CD14-positive monocyte (primary cell): ENCODE results near the gene KLC1. TPM values are rescaled to one million over a fixed set of nuclear protein-coding genes. Genes with fewer than 3 reads are reported as not detected.

ENCODE experiments used
- DNase-seq, 3 donors: peaks; one replicate each; pipeline ENCODE4 v3.0.0-alpha.2; 2011 to 2022
- H2AFZ ChIP-seq: 2 replicates; pipeline ENCODE4 v1.6.0; 2012; ENCODE audit warnings: mild to moderate bottlenecking, low read depth, low read length, inconsistent platforms; ENCODE audit not compliant: insufficient read depth, poor library complexity, severe bottlenecking
- H3K27ac ChIP-seq, 2 donors: 1 replicate in 1 of 2; 2 replicates in 1 of 2; pipeline ENCODE4 v1.5.1; 2012 to 2013; ENCODE audit warnings: low read length in 2 of 2, control low read depth in 1 of 2, inconsistent platforms in 1 of 2, low read depth in 1 of 2, mild to moderate bottlenecking in 1 of 2
- H3K27me3 ChIP-seq, 2 donors: one replicate each; pipeline versions ENCODE4 v1.6.0 to v1.6.1; 2011 to 2013; ENCODE audit warnings: low read length in 2 of 2; ENCODE audit not compliant: control insufficient read depth in 2 of 2, insufficient read depth in 2 of 2
- H3K36me3 ChIP-seq, 2 donors: replicated peaks in 1 of 2; 1 replicate in 1 of 2; 2 replicates in 1 of 2; pipeline versions ENCODE4 v1.5.1 to v1.6.1; 2012 to 2013; ENCODE audit warnings: low read length in 2 of 2, control low read depth in 1 of 2, inconsistent platforms in 1 of 2, mild to moderate bottlenecking in 1 of 2; ENCODE audit not compliant: insufficient read depth in 2 of 2, control insufficient read depth in 1 of 2
- H3K4me1 ChIP-seq, 2 donors: 1 replicate in 1 of 2; 2 replicates in 1 of 2; pipeline versions ENCODE4 v1.5.1 to v1.6.1; 2012 to 2013; ENCODE audit warnings: low read length in 2 of 2, control low read depth in 1 of 2, inconsistent platforms in 1 of 2, mild to moderate bottlenecking in 1 of 2, moderate library complexity in 1 of 2; ENCODE audit not compliant: insufficient read depth in 2 of 2, control insufficient read depth in 1 of 2
- H3K4me2 ChIP-seq: replicated peaks from 2 replicates; pipeline ENCODE3; 2012; ENCODE audit warnings: low read length, moderate library complexity, mild to moderate bottlenecking; ENCODE audit not compliant: poor library complexity, severe bottlenecking; ENCODE audit errors: extremely low read depth
- H3K4me3 ChIP-seq, 3 experiments: fragments of 200-600 bp in 1 of 3; sonication (generic) in 1 of 3; replicated peaks in 1 of 3; 1 replicate in 2 of 3; 2 replicates in 1 of 3; pipeline ENCODE4 v1.5.1; 2011 to 2013; ENCODE audit warnings: low read length in 3 of 3, mild to moderate bottlenecking in 3 of 3, control low read depth in 2 of 3, low read depth in 2 of 3, inconsistent platforms in 1 of 3, moderate library complexity in 1 of 3
- H3K79me2 ChIP-seq: 2 replicates; pipeline ENCODE4 v1.6.0; 2012; ENCODE audit warnings: mild to moderate bottlenecking, control low read depth, inconsistent platforms, low read length, moderate library complexity; ENCODE audit not compliant: insufficient read depth
- H3K9ac ChIP-seq: 2 replicates; pipeline ENCODE4 v1.6.0; 2017; ENCODE audit warnings: low read length, mild to moderate bottlenecking; ENCODE audit not compliant: insufficient read depth, poor library complexity, severe bottlenecking
- H3K9me3 ChIP-seq, 2 donors: replicated peaks in 1 of 2; 1 replicate in 1 of 2; 2 replicates in 1 of 2; pipeline versions ENCODE4 v1.5.1 to v1.6.1; 2012 to 2013; ENCODE audit warnings: low read length in 2 of 2, control low read depth in 1 of 2; ENCODE audit not compliant: control insufficient read depth in 1 of 2, insufficient read depth in 1 of 2
- H4K20me1 ChIP-seq: 2 replicates; pipeline ENCODE4 v1.6.0; 2012; ENCODE audit warnings: mild to moderate bottlenecking, low read length, control low read depth, moderate library complexity; ENCODE audit not compliant: insufficient read depth
- H3K27ac Mint-ChIP-seq, 7 donors: one replicate each; pipeline ENCODE4 v1.8.0; 2020; ENCODE audit warnings: mild to moderate bottlenecking in 7 of 7, mixed read lengths in 7 of 7, moderate library complexity in 6 of 7, inconsistent platforms in 2 of 7
- H3K27me3 Mint-ChIP-seq, 3 donors: one replicate each; pipeline ENCODE4 v1.8.0; 2021 to 2022; ENCODE audit warnings: low read depth in 3 of 3, mild to moderate bottlenecking in 3 of 3, mixed read lengths in 3 of 3, moderate library complexity in 3 of 3, inconsistent platforms in 1 of 3
- H3K36me3 Mint-ChIP-seq, 2 donors: one replicate each; pipeline ENCODE4 v1.8.0; 2020; ENCODE audit warnings: mixed read lengths in 2 of 2, inconsistent platforms in 1 of 2, mild to moderate bottlenecking in 1 of 2
- H3K4me1 Mint-ChIP-seq: one replicate; pipeline ENCODE4 v1.8.0; 2020; ENCODE audit warnings: mild to moderate bottlenecking, mixed read lengths
- H3K4me3 Mint-ChIP-seq, 2 donors: one replicate each; pipeline ENCODE4 v1.8.0; 2020; ENCODE audit warnings: mild to moderate bottlenecking in 2 of 2, mixed read lengths in 2 of 2, moderate library complexity in 1 of 2
- H3K9me3 Mint-ChIP-seq, 7 donors: one replicate each; pipeline ENCODE4 v1.8.0; 2020 to 2022; ENCODE audit warnings: mixed read lengths in 7 of 7, mild to moderate bottlenecking in 6 of 7, moderate library complexity in 6 of 7, inconsistent platforms in 2 of 7
- CTCF ChIP-seq: fragments of 200-600 bp; IDR thresholded peaks from one replicate; pipeline ENCODE4 v1.8.0; 2022; ENCODE audit warnings: antibody characterized with exemption, mild to moderate bottlenecking
- WGBS: methylation state at CpG from one replicate; pipeline ENCODE4 v1.1.5; 2013; ENCODE audit warnings: missing lambda C conversion rate; ENCODE audit not compliant: insufficient coverage; 5-methylcytosine and 5-hydroxymethylcytosine counted together
- intact Hi-C, 2 donors: fragments of 100-400 bp; cut with micrococcal nuclease; formaldehyde crosslinking; loops; one replicate each; pipeline versions ENCODE4 v1.15.0 to v1.15.1; 2023
- polyA plus RNA-seq, 3 donors: library from polyadenylated mRNA; depleted of rRNA in 1 of 3; unstranded in 2 of 3; stranded (reverse) in 1 of 3; fragments of 300-500 nt in 2 of 3; fragments of >200 nt in 1 of 3; fragmentation: Illumina TruSeq in 2 of 3; gene quantifications; 1 replicate in 2 of 3; 2 replicates in 1 of 3; pipeline ENCODE4 v1.2.3, GENCODE V29; 2012 to 2021

The KLC1 gene
- polyA plus RNA-seq, 3 donors, result 41.5 to 108 (median 46.6) TPM

- no peak for DNase-seq
- 99% methylated on average over 16 of the region's 16 CpGs for WGBS
- H3K79me2 ChIP-seq, result no peaks in the 10 kb centered on the region
- no peaks in the 10 kb centered on the region for H3K9me3 Mint-ChIP-seq
- H2AFZ ChIP-seq, result no peak overlapping the region
- intact Hi-C loops, result no loop called here
- peak overlapping the region in 1 of 7 donors; percentile 40 for H3K27ac Mint-ChIP-seq
- no peaks in the 10 kb centered on the region for H3K9me3 ChIP-seq
- H3K4me3 ChIP-seq, result no peak overlapping the region
- H3K4me2 ChIP-seq, result no peak overlapping the region
- no peak overlapping the region for H3K9ac ChIP-seq
- H3K4me3 Mint-ChIP-seq, result no peak overlapping the region
- H3K27ac ChIP-seq, result no peak overlapping the region
- no peaks in the 10 kb centered on the region for H3K27me3 ChIP-seq
- peaks cover 19 to 40% of the 10 kb centered on the region in 2 donors for H3K36me3 Mint-ChIP-seq
- no peaks in the 10 kb centered on the region for H3K4me1 ChIP-seq
- no peaks in the 10 kb centered on the region for H3K4me1 Mint-ChIP-seq
- H3K27me3 Mint-ChIP-seq, result peaks cover 0 to 2% (median under 1%) of the 10 kb centered on the region in 3 donors
- TF ChIP-seq CTCF, result no peak
- H4K20me1 ChIP-seq, result peaks cover 23% of the 10 kb centered on the region
- H3K36me3 ChIP-seq, result peaks cover 36 to 48% of the 10 kb centered on the region in 2 donors
Measured at GRCh38 chr14:103725739-103726395, 96.9 kb downstream of the KLC1 start.

- H3K4me1 Mint-ChIP-seq, result no peaks in the 10 kb centered on the region
- Histone ChIP-seq H3K27me3 (no peaks in the 10 kb centered on the region), H3K9me3 (no peaks in the 10 kb centered on the region), H2AFZ (no peak overlapping the region), H3K9ac (no peak overlapping the region), H3K36me3 (peaks cover 39 to 48% of the 10 kb centered on the region in 2 donors), H3K4me1 (no peaks in the 10 kb centered on the region), H3K4me3 (no peak overlapping the region), H3K4me2 (no peak overlapping the region), H4K20me1 (peaks cover 17% of the 10 kb centered on the region), H3K79me2 (no peaks in the 10 kb centered on the region), H3K27ac (no peak overlapping the region)
- H3K9me3 Mint-ChIP-seq, result no peaks in the 10 kb centered on the region
- no peak for DNase-seq
- TF ChIP-seq CTCF, result no peak
- intact Hi-C loops, result no loop called here
- no peak overlapping the region for H3K27ac Mint-ChIP-seq
- H3K4me3 Mint-ChIP-seq, result no peak overlapping the region
- peaks cover 19 to 42% of the 10 kb centered on the region in 2 donors for H3K36me3 Mint-ChIP-seq
- peaks cover 0 to 2% (median 2%) of the 10 kb centered on the region in 3 donors for H3K27me3 Mint-ChIP-seq
- 96% methylated on average over 17 of the region's 18 CpGs for WGBS
Measured at GRCh38 chr14:103726474-103726873, 97.5 kb downstream of the KLC1 start.
